ENCODE data around the gene SOS2.

DNA sequence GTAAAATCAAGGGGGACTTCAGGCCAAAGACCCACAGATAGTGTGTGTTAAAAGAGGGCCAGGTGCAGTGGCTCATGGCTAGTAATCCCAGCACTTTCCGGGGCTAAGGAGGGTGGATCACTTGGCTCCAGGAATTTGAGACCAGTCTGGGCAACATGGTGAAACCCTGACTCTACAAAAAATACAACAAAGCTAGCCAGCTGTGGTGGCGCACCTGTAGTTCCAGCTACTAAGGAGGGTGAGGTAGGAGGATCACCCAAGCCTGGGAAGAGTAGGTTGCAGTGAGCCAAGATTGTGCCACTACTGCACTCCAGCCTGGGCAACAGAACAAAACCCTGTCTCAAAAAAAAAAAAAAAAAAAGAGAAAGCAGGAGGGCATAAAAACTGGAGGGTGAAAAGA is 123.5 kb downstream of the SOS2 start:
- TF ChIP-seq, protein P1, sequence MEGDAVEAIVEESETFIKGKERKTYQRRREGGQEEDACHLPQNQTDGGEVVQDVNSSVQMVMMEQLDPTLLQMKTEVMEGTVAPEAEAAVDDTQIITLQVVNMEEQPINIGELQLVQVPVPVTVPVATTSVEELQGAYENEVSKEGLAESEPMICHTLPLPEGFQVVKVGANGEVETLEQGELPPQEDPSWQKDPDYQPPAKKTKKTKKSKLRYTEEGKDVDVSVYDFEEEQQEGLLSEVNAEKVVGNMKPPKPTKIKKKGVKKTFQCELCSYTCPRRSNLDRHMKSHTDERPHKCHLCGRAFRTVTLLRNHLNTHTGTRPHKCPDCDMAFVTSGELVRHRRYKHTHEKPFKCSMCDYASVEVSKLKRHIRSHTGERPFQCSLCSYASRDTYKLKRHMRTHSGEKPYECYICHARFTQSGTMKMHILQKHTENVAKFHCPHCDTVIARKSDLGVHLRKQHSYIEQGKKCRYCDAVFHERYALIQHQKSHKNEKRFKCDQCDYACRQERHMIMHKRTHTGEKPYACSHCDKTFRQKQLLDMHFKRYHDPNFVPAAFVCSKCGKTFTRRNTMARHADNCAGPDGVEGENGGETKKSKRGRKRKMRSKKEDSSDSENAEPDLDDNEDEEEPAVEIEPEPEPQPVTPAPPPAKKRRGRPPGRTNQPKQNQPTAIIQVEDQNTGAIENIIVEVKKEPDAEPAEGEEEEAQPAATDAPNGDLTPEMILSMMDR (IDR thresholded peaks at IDR 0.05) = no peak
- no peak for TF ChIP-seq POLR2A (IDR thresholded peaks at IDR 0.05)

Data from lower leg skin (tissue), 3 donors.